K562 (cell line): ENCODE data around the gene ADNP. TPM values are rescaled to one million over a fixed set of nuclear protein-coding genes. Genes with fewer than 3 reads are reported as not detected.

Experiments
- FOXA3 ChIP-seq, 2 experiments: fragments of 450-650 bp in 1 of 2; sonication (generic) in 1 of 2; formaldehyde crosslinking; IDR thresholded peaks in 1 of 2; conservative IDR thresholded peaks in 1 of 2; 2 replicates each; pipeline versions ENCODE4 v1.4.0 to v1.8.0; 2020 to 2022; ENCODE audit warnings: mild to moderate bottlenecking in 2 of 2, missing genetic modification reagents in 1 of 2
- HMG20A ChIP-seq: fragments of 450-650 bp; formaldehyde crosslinking; conservative IDR thresholded peaks from 2 replicates; pipeline ENCODE4 v1.4.0; 2020; ENCODE audit warnings: mild to moderate bottlenecking, mixed read lengths
- MBD2 ChIP-seq: sonication (generic); IDR thresholded peaks from 2 replicates; pipeline ENCODE4 v1.6.1; 2016; ENCODE audit warnings: low read depth, borderline replicate concordance
- MIER1 ChIP-seq: fragments of 450-650 bp; IDR thresholded peaks from 2 replicates; pipeline ENCODE4 v1.6.1; 2016; ENCODE audit warnings: antibody characterized with exemption, mild to moderate bottlenecking, low read depth
- MYNN ChIP-seq, 2 experiments: sonication (generic); formaldehyde crosslinking in 1 of 2; IDR thresholded peaks; 2 replicates each; pipeline versions ENCODE4 v1.5.0 to v1.6.1; 2016 to 2020; ENCODE audit warnings: antibody characterized with exemption in 1 of 2, missing genetic modification reagents in 1 of 2
- NR2F6 ChIP-seq: fragments of 450-650 bp; formaldehyde crosslinking; IDR thresholded peaks from 2 replicates; pipeline ENCODE4 v1.4.0; 2020; ENCODE audit warnings: mild to moderate bottlenecking
- PHF8 ChIP-seq: fragments of 200-600 bp; sonication (generic); IDR thresholded peaks from 2 replicates; pipeline ENCODE4 v1.6.1; 2012; ENCODE audit warnings: mixed run types, mild to moderate bottlenecking, inconsistent platforms, low read length, moderate library complexity, borderline replicate concordance
- RBM14 ChIP-seq: fragments of 200-400 bp; formaldehyde crosslinking; IDR thresholded peaks from 2 replicates; pipeline ENCODE4 v1.6.1; 2018; ENCODE audit warnings: low read depth, mild to moderate bottlenecking, low read length, moderate library complexity, borderline replicate concordance; ENCODE audit not compliant: insufficient read depth
- SIX5 ChIP-seq, 2 experiments: IDR thresholded peaks; 2 replicates each; pipeline ENCODE4 v1.6.1; 2011; ENCODE audit warnings: low read length in 2 of 2, borderline replicate concordance in 1 of 2, low read depth in 1 of 2, mild to moderate bottlenecking in 1 of 2, moderate library complexity in 1 of 2; ENCODE audit not compliant: insufficient read depth in 1 of 2
- SMAD2 ChIP-seq: fragments of 150-350 bp; IDR thresholded peaks from 2 replicates; pipeline ENCODE4 v1.6.1; 2014; ENCODE audit warnings: low read depth, mild to moderate bottlenecking, low read length
- ZNF57 ChIP-seq: fragments of 450-650 bp; formaldehyde crosslinking; IDR thresholded peaks from 2 replicates; pipeline ENCODE4 v1.4.0; 2020; ENCODE audit warnings: mild to moderate bottlenecking, moderate library complexity
- ZNF696 ChIP-seq: fragments of 250-450 bp; sonication (Bioruptor Pico); conservative IDR thresholded peaks from 2 replicates; pipeline ENCODE4 v1.4.0; 2020; ENCODE audit warnings: mild to moderate bottlenecking, moderate library complexity
- polyA plus RNA-seq, 8 experiments: library from polyadenylated mRNA; depleted of rRNA in 4 of 8; stranded (reverse) in 5 of 8; unstranded in 3 of 8; fragments of >200 nt; fragmentation: Nextera tagmentation in 2 of 8; fragmentation: Illumina TruSeq in 1 of 8; extraction: Ambion mirVana in 2 of 8; extraction: Trizol in 1 of 8; gene quantifications; 2 replicates each; pipeline versions ENCODE4 v1.2.1 to v1.2.3, GENCODE V29; 2011 to 2014; ENCODE audit warnings: inconsistent platforms in 1 of 8, missing spikeins in 1 of 8
- total RNA-seq, 7 experiments: library from RNA; depleted of rRNA in 6 of 7; stranded (reverse); fragments of >200 nt in 6 of 7; fragmentation: Illumina TruSeq in 2 of 7; extraction: Trizol in 2 of 7; gene quantifications; 2 replicates each; pipeline versions ENCODE4 v1.2.1 to v1.2.3, GENCODE V29; 2011 to 2021; ENCODE audit warnings: low replicate concordance in 1 of 7
- TF ChIP-seq, protein P1 (sequence below): fragments of 450-650 bp; IDR thresholded peaks from 2 replicates; pipeline ENCODE4 v1.6.1; 2017; ENCODE audit warnings: antibody characterized with exemption, mild to moderate bottlenecking
- TF ChIP-seq, protein P2 (sequence below): fragments of 450-650 bp; conservative IDR thresholded peaks from 2 replicates; pipeline ENCODE4 v1.6.1; 2016; ENCODE audit warnings: missing genetic modification characterization, low read depth, mild to moderate bottlenecking, missing compliant biosample characterization, moderate library complexity
- TF ChIP-seq, protein P3 (sequence below): fragments of 250-450 bp; sonication (Bioruptor Pico); IDR thresholded peaks from 2 replicates; pipeline ENCODE4 v1.5.0; 2021; ENCODE audit warnings: mild to moderate bottlenecking, moderate library complexity
- TF ChIP-seq, protein P4 (sequence below): IDR thresholded peaks from 3 replicates; pipeline ENCODE4 v1.6.1; 2011; ENCODE audit warnings: borderline replicate concordance, mild to moderate bottlenecking; ENCODE audit not compliant: insufficient read length, insufficient read depth

Gene ADNP
- total and polyA plus RNA-seq, 9 of the 15 experiments (the other 6 are each of a cell fraction or from before 2014, with no cell fraction given) = 17.8 to 59.9 (median 25.3) TPM

DNA sequence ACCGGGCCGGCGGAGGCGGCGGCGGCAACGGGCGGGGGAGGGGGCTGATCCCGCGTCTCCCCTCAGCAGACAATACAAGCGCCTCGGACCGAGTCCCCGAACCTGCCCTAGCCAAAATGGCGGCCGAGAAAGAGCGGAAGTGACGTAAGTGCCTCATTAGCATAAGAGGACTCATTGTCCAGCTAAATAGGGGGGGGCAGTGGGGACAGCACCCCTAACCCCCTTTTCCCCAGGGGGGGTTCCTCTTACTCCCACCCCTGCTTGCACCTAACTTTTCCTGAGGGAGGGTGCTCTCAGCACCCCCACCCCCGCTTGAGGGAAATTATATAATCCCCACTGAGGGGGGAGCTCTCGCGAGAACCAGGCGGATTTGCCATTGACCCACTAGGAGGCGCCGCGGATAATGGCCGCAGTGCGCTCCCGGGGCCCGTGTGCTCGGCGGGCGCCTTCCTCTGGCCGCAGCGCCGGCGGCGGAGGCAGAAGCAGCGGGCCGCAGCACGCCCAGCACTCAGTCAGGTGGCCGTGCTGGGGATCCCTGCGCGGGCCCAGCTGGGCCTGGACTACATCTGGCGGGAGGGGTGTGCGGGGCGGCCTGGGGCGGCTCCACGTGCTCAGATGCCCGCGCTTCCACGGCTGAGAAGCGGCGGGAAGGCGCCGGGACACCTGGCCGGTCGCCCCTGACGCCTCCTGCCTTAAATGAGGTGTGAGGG is at the start of gene ADNP (continued):
- TF ChIP-seq, protein P1, sequence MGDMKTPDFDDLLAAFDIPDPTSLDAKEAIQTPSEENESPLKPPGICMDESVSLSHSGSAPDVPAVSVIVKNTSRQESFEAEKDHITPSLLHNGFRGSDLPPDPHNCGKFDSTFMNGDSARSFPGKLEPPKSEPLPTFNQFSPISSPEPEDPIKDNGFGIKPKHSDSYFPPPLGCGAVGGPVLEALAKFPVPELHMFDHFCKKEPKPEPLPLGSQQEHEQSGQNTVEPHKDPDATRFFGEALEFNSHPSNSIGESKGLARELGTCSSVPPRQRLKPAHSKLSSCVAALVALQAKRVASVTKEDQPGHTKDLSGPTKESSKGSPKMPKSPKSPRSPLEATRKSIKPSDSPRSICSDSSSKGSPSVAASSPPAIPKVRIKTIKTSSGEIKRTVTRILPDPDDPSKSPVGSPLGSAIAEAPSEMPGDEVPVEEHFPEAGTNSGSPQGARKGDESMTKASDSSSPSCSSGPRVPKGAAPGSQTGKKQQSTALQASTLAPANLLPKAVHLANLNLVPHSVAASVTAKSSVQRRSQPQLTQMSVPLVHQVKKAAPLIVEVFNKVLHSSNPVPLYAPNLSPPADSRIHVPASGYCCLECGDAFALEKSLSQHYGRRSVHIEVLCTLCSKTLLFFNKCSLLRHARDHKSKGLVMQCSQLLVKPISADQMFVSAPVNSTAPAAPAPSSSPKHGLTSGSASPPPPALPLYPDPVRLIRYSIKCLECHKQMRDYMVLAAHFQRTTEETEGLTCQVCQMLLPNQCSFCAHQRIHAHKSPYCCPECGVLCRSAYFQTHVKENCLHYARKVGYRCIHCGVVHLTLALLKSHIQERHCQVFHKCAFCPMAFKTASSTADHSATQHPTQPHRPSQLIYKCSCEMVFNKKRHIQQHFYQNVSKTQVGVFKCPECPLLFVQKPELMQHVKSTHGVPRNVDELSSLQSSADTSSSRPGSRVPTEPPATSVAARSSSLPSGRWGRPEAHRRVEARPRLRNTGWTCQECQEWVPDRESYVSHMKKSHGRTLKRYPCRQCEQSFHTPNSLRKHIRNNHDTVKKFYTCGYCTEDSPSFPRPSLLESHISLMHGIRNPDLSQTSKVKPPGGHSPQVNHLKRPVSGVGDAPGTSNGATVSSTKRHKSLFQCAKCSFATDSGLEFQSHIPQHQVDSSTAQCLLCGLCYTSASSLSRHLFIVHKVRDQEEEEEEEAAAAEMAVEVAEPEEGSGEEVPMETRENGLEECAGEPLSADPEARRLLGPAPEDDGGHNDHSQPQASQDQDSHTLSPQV = peak; percentile 99
- TF ChIP-seq RBM14 (no peak), FOXA3 (CRISPR knock-in tag; conservative IDR thresholded peaks at IDR 0.05 in 1 of 2, IDR thresholded peaks at IDR 0.05 in 1 of 2) (no peak; a peak in 1 of 4 replicates), HMG20A (CRISPR knock-in tag) (no peak), ZNF57 (no peak; the same call in 1 of the 2 replicates), PHF8 (peak; percentile 44; the same call in 1 of the 2 replicates), SMAD2 (no peak), NR2F6 (no peak), MBD2 (peak; percentile 75), SIX5 (IDR thresholded peaks at IDR 0.05; ENCODE audit: borderline replicate concordance in 1 of 2, insufficient read depth in 1 of 2, low read depth in 1 of 2, low read length in 2 of 2) (no peak), MIER1 (no peak), ZNF696 (no peak), MYNN (IDR thresholded peaks at IDR 0.05) (peak; percentile 45; the same call in 1 of the 2 replicates), MYNN (CRISPR knock-in tag; IDR thresholded peaks at IDR 0.05) (no peak)
- TF ChIP-seq, protein P2, sequence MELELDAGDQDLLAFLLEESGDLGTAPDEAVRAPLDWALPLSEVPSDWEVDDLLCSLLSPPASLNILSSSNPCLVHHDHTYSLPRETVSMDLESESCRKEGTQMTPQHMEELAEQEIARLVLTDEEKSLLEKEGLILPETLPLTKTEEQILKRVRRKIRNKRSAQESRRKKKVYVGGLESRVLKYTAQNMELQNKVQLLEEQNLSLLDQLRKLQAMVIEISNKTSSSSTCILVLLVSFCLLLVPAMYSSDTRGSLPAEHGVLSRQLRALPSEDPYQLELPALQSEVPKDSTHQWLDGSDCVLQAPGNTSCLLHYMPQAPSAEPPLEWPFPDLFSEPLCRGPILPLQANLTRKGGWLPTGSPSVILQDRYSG (tag) = 0 out of 2 replicates have a peak, but pooled peaks have one; percentile 77
- TF ChIP-seq, protein P3, sequence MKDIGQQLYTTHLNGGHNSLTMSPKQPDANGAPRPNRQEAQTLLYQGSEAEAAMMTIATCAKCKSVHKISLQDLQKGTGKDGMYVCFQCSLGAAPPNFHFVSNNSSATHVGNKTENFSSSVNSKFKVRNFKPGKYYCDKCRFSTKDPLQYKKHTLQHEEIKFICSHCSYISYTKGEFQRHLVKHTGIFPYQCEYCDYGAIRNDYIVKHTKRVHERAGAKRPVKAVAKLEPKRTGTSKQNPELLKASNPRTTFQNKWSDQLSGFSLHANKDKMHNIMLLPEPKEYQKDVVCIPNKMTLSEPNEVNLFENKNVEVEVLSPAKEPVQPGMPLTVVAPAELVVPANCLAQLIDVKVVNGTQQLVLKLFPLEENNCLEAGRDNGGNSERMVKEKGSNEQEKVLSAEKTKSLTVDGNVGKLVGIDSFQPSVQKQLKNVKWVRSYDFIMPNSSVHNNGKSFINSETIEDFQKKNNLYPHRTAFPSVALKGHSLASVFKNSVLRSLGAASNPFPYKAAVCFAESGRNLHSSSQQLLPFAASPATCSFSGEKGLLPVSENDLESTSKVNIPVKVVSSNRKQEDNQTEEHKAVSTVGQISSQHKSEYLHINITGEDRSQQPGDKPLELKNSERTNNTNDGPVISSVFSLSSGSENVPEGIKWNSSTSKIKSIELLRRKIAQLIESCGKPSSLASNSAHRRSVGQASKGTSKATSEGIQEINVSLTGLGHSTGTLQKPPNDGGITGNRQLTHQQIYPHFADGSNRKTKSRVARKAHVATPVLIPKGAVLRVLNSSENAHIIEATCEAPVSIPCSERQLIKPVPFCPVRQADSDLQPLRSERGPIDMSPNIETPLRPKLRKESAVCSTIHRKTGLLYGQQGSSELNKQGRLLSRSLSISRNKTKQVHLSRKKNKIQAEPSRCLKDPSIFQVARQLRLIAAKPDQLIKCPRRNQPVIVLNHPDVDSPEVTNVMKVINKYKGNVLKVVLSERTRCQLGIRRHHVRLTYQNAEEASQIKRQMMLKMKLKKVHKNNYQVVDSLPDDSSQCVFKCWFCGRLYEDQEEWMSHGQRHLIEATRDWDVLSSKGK (CRISPR knock-in tag) = no peak
- TF ChIP-seq, protein P4, sequence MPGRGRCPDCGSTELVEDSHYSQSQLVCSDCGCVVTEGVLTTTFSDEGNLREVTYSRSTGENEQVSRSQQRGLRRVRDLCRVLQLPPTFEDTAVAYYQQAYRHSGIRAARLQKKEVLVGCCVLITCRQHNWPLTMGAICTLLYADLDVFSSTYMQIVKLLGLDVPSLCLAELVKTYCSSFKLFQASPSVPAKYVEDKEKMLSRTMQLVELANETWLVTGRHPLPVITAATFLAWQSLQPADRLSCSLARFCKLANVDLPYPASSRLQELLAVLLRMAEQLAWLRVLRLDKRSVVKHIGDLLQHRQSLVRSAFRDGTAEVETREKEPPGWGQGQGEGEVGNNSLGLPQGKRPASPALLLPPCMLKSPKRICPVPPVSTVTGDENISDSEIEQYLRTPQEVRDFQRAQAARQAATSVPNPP = no peak
